ENCODE measurements around the gene BCLAF1. TPM values are rescaled to one million over a fixed set of nuclear protein-coding genes. Genes with fewer than 3 reads are reported as not detected.

Gene BCLAF1
- total RNA-seq, 1 experiment from 2014 or later = 159 TPM

- no peak overlapping the region for H3K4me3 ChIP-seq (replicated peaks in 1 of 2; ENCODE audit: low read depth in 1 of 2, low read length in 2 of 2)
- no peak overlapping the region for H3K9ac ChIP-seq (ENCODE audit: low read length)
- H3K27ac ChIP-seq (ENCODE audit: low read depth, low read length) = no peak overlapping the region
- H2AFZ ChIP-seq (ENCODE audit: low read depth, low read length, poor library complexity, severe bottlenecking) = no peak overlapping the region
- H3K27me3 ChIP-seq (ENCODE audit: insufficient read depth, low read length) = no peaks in the 10 kb centered on the region
- no peak for ATAC-seq
- H4K20me1 ChIP-seq (ENCODE audit: insufficient read depth) = peaks cover 16% of the 10 kb centered on the region; the same call in 1 of the 2 replicates
- TF ChIP-seq POLR2AphosphoS5 (IDR thresholded peaks at IDR 0.05; ENCODE audit: low read depth, low read length) = peak; percentile 32; the same call in 1 of the 2 replicates
- TF ChIP-seq CEBPB (IDR thresholded peaks at IDR 0.05; ENCODE audit: low read depth) = no peak
- no peak for TF ChIP-seq ZFX (IDR thresholded peaks at IDR 0.05)
- no peak overlapping the region for H3K4me2 ChIP-seq (ENCODE audit: low read length)
- CTCF ChIA-PET = no interaction called here
- peaks cover 17 to 18% of the 10 kb centered on the region in 2 experiments; a peak in 3 of 4 replicates for H3K36me3 ChIP-seq (ENCODE audit: control insufficient read depth in 1 of 2, insufficient read depth in 2 of 2, low read length in 2 of 2)
- intact Hi-C loops (cut with micrococcal nuclease) = no loop called here
- DNase-seq (ENCODE audit: low read depth, low spot score) = no peak
- no peaks in the 10 kb centered on the region for H3K9me3 ChIP-seq (ENCODE audit: control insufficient read depth in 1 of 2, insufficient read depth in 1 of 2, low read depth in 1 of 2, low read length in 2 of 2)
- peaks cover 25% of the 10 kb centered on the region for H3K79me2 ChIP-seq (ENCODE audit: insufficient read depth, low read length)
- H3K4me1 ChIP-seq (ENCODE audit: control insufficient read depth in 1 of 2, insufficient read depth in 2 of 2, low read length in 2 of 2) = peaks cover 3 to 14% of the 10 kb centered on the region in 2 experiments
- BruUV-seq (replicated peaks) = no TSS peak
- H3K9me2 ChIP-seq (ENCODE audit: insufficient read depth) = no peaks in the 10 kb centered on the region
- RAD21 ChIA-PET (ENCODE audit: low non-redundant PET in 1 of 2, low total read pairs in 2 of 2, uncharacterized antibody in 2 of 2, unreplicated experiment in 2 of 2) = no interaction called here
- POLR2A ChIA-PET = interaction anchor here (4.6 kb wide), 1 partner anchor 35 kb away, joined by 31 read pairs; the partner anchor contains the start of gene BCLAF1
Measured at GRCh38 chr6:136253734-136254133, 35.9 kb downstream of the BCLAF1 start.

DNA sequence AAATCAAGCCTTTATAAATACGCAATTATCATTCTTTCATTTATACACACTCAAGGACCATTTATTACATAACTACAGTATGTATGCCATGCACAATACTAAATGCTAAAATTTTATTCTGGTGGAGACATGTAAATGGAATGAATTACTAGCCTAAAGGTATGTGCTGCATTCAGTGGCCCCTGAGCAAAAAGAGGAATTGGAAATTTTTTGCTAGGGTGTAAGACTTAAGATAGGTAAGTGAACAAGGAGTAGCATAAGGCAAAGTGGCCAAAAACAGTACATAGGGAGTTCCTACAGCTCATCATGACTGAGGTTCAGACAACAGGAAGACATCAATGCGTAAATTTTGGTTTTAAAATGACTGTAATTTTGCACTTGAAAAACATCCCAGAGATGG lies 37.2 kb downstream of the BCLAF1 start:
- no peak overlapping the region for H3K4me3 ChIP-seq (replicated peaks in 1 of 2; ENCODE audit: low read depth in 1 of 2, low read length in 2 of 2)
- ChIA-PET CTCF (interaction anchor here (2.2 kb wide), 1 partner anchor 298 kb away, joined by 6 read pairs; the partner anchor contains the start of gene MAP7), RAD21 (ENCODE audit: low non-redundant PET in 1 of 2, low total read pairs in 2 of 2, uncharacterized antibody in 2 of 2, unreplicated experiment in 2 of 2) (no interaction called here), POLR2A (interaction anchor here (4.6 kb wide), 1 partner anchor 37 kb away, joined by 31 read pairs; the partner anchor contains the start of gene BCLAF1)
- no peaks in the 10 kb centered on the region for H3K9me3 ChIP-seq (ENCODE audit: control insufficient read depth in 1 of 2, insufficient read depth in 1 of 2, low read depth in 1 of 2, low read length in 2 of 2)
- TF ChIP-seq RAD21 (IDR thresholded peaks at IDR 0.05; ENCODE audit: low read depth) = no peak
- TF ChIP-seq TCF7L2 (IDR thresholded peaks at IDR 0.05; ENCODE audit: borderline replicate concordance, extremely low read depth, insufficient read depth, insufficient read length) = no peak
- no peak for TF ChIP-seq ZFX (IDR thresholded peaks at IDR 0.05)
- TF ChIP-seq REST (IDR thresholded peaks at IDR 0.05; ENCODE audit: low read depth) = no peak
- TF ChIP-seq CBX3 (IDR thresholded peaks at IDR 0.05; ENCODE audit: low read depth) = no peak
- no peak for TF ChIP-seq POLR2AphosphoS5 (IDR thresholded peaks at IDR 0.05; ENCODE audit: low read depth, low read length)
- no peak for TF ChIP-seq SRF (IDR thresholded peaks at IDR 0.05; ENCODE audit: low read depth)
- BruUV-seq (replicated peaks) = no TSS peak
- H3K79me2 ChIP-seq (ENCODE audit: insufficient read depth, low read length) = peaks cover 28% of the 10 kb centered on the region
- H3K27ac ChIP-seq (ENCODE audit: low read depth, low read length) = no peak overlapping the region
- H4K20me1 ChIP-seq (ENCODE audit: insufficient read depth) = peaks cover 8% of the 10 kb centered on the region; the same call in 1 of the 2 replicates
- no peaks in the 10 kb centered on the region for H3K9me2 ChIP-seq (ENCODE audit: insufficient read depth)
- peaks cover 7 to 8% of the 10 kb centered on the region in 2 experiments; a peak in 3 of 4 replicates for H3K36me3 ChIP-seq (ENCODE audit: control insufficient read depth in 1 of 2, insufficient read depth in 2 of 2, low read length in 2 of 2)
- no peak for DNase-seq (ENCODE audit: low read depth, low spot score)
- ATAC-seq = no peak
- no peaks in the 10 kb centered on the region for H3K27me3 ChIP-seq (ENCODE audit: insufficient read depth, low read length)
- no peak overlapping the region for H3K4me2 ChIP-seq (ENCODE audit: low read length)
- intact Hi-C loops (cut with micrococcal nuclease) = no loop called here
- H3K4me1 ChIP-seq (ENCODE audit: control insufficient read depth in 1 of 2, insufficient read depth in 2 of 2, low read length in 2 of 2) = peaks cover 3 to 16% of the 10 kb centered on the region in 2 experiments
- no peak overlapping the region for H3K9ac ChIP-seq (ENCODE audit: low read length)
- H2AFZ ChIP-seq (ENCODE audit: low read depth, low read length, poor library complexity, severe bottlenecking) = no peak overlapping the region

Measured in HCT116 (cell line).